Loucy (cell line): ENCODE measurements around the gene ABHD2.

Experiments used
- H2AFZ ChIP-seq: fragments of 200-600 bp; sonication (generic); 2 replicates; pipeline ENCODE4 v1.6.0; 2016; ENCODE audit warnings: antibody characterized with exemption, mild to moderate bottlenecking, low read length, moderate library complexity
- H3F3A ChIP-seq: fragments of 200-600 bp; 2 replicates; pipeline ENCODE4 v1.6.0; 2016; ENCODE audit warnings: antibody characterized with exemption, low read depth, mild to moderate bottlenecking
- H3K27me3 ChIP-seq: fragments of 200-600 bp; sonication (generic); 2 replicates; pipeline ENCODE4 v1.6.1; 2014; ENCODE audit warnings: low read length, mild to moderate bottlenecking; ENCODE audit not compliant: insufficient read depth, poor library complexity, severe bottlenecking
- H3K36me3 ChIP-seq: fragments of 200-600 bp; sonication (generic); 2 replicates; pipeline ENCODE4 v1.6.1; 2016; ENCODE audit warnings: low read length; ENCODE audit not compliant: insufficient read depth
- H3K4me1 ChIP-seq: fragments of 200-600 bp; sonication (generic); 2 replicates; pipeline ENCODE4 v1.5.1; 2014; ENCODE audit warnings: low read length, mild to moderate bottlenecking; ENCODE audit not compliant: insufficient read depth, poor library complexity, severe bottlenecking
- H3K4me2 ChIP-seq: fragments of 200-600 bp; sonication (generic); 2 replicates; pipeline ENCODE4 v1.6.0; 2014; ENCODE audit warnings: antibody characterized with exemption, low read length, low read depth, mild to moderate bottlenecking; ENCODE audit not compliant: poor library complexity, severe bottlenecking
- H3K4me3 ChIP-seq: fragments of 200-600 bp; sonication (generic); 2 replicates; pipeline ENCODE4 v1.5.1; 2014; ENCODE audit warnings: low read length, mild to moderate bottlenecking, mixed read lengths; ENCODE audit not compliant: poor library complexity, severe bottlenecking
- H3K79me2 ChIP-seq: fragments of 200-600 bp; sonication (generic); 2 replicates; pipeline ENCODE4 v1.6.1; 2014; ENCODE audit warnings: low read length; ENCODE audit not compliant: insufficient read depth
- H3K9ac ChIP-seq: fragments of 200-600 bp; sonication (generic); 2 replicates; pipeline ENCODE4 v1.6.0; 2014; ENCODE audit warnings: mild to moderate bottlenecking, low read depth, low read length, moderate library complexity; ENCODE audit not compliant: poor library complexity, severe bottlenecking
- H3K9me2 ChIP-seq: fragments of 200-600 bp; sonication (generic); replicated peaks from 2 replicates; pipeline ENCODE4 v1.6.1; 2016; ENCODE audit warnings: low read depth, low read length, mixed read lengths
- H3K9me3 ChIP-seq: fragments of 200-600 bp; sonication (generic); 2 replicates; pipeline ENCODE4 v1.6.1; 2014; ENCODE audit warnings: mild to moderate bottlenecking, antibody characterized with exemption, low read length, low read depth; ENCODE audit not compliant: insufficient read depth
- H4K20me1 ChIP-seq: fragments of 200-600 bp; sonication (generic); 2 replicates; pipeline ENCODE4 v1.6.0; 2014; ENCODE audit warnings: antibody characterized with exemption, low read length, mild to moderate bottlenecking; ENCODE audit not compliant: insufficient read depth, poor library complexity, severe bottlenecking
- CTCF ChIP-seq: fragments of 200-600 bp; sonication (generic); conservative IDR thresholded peaks from 2 replicates; pipeline ENCODE4 v1.5.1; 2014; ENCODE audit warnings: mild to moderate bottlenecking, antibody characterized with exemption, low read length
- EZH2phosphoT487 ChIP-seq: fragments of 200-600 bp; IDR thresholded peaks from 2 replicates; pipeline ENCODE4 v1.6.1; 2018; ENCODE audit warnings: antibody characterized with exemption, mild to moderate bottlenecking, moderate library complexity, borderline replicate concordance

The ABHD2 gene

DNA sequence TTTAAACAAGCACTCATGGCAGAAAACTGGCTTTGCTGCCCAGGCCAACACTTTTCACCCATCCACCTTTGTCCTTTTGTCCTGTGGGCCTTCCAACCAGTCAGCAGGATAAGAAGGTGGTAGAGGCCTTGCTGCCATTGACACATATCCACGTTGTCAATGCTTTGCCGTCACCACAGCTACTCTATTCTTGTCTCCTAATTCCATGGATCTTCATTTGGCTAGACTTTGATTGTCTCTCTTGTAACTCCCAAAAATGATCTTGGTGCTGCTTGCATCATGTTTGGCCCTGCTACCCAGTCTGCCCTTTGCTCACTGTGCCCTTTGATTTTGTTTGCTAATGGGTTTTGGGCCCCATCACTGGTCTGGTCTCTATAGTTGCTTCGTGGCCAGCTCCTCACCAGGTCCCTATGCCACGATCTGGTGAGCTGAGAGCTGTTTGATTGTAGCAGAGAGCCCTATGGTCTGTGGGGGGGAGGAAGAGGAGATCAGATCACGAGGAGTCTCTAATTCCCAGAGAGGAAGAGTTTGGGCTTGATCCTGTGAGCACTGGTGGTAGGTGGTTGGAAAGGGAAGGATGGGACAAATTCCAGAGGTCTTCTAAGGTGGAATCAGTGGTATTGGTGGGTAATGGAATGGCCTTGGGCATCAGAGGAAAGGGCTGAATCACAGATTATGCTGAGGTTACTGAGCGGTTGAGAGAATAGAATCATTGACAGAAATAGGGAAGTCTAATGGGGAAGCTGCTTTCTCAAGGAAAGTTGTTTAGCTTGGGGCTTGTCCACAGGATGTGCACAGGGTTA, 40.3 kb downstream of the ABHD2 start:
- no peak overlapping the region for H3K4me3 ChIP-seq
- no peak overlapping the region for H2AFZ ChIP-seq
- TF ChIP-seq EZH2phosphoT487 = no peak
- TF ChIP-seq CTCF = no peak
- no peaks in the 10 kb centered on the region for H3K9me2 ChIP-seq
- no peaks in the 10 kb centered on the region for H3K9me3 ChIP-seq
- no peak overlapping the region for H3K4me2 ChIP-seq
- H3K9ac ChIP-seq = no peak overlapping the region
- H3K4me1 ChIP-seq = peaks cover 45% of the 10 kb centered on the region
- H3K36me3 ChIP-seq = peaks cover 39% of the 10 kb centered on the region; the same call in 1 of the 2 replicates
- H3K79me2 ChIP-seq = no peaks in the 10 kb centered on the region
- H3K27me3 ChIP-seq = no peaks in the 10 kb centered on the region
- peaks cover 9% of the 10 kb centered on the region; the same call in 1 of the 2 replicates for H3F3A ChIP-seq
- no peaks in the 10 kb centered on the region for H4K20me1 ChIP-seq

DNA sequence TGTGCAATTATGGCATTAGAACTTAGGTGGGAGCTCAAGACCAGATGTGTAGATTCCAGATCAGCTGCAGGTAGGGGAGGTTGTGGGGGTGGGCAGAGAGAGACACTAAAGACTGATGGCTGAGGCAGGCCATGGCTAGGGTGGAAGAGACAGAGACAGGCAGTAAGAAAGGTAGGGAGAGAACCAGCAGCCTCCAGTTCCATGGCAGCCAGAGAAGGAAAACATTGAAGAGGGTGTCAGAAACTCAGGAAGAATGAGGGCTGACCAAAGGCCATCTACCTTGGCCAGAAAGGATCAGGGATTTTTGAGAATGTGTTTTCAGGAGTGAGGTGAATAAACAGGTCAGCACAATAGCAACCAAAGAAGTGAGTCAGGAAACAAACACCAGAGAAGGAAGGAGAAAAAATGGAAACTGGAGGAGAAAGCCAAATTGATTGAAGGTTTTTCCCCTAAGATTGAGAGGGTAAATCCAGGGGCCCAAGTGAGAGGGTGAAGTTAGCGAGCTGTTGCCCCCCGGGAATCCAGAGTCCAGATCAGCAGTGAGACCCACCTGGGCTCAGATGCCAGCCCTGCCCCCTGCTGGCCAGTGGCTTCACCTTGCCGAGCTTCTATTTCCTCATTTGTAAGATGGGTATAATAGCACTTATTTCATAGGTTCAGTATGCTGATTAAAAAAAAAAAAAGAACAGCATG, 41.0 kb downstream of the ABHD2 start:
- Histone ChIP-seq H3F3A (peaks cover 9% of the 10 kb centered on the region; the same call in 1 of the 2 replicates), H3K4me3 (no peak overlapping the region), H3K4me2 (no peak overlapping the region), H4K20me1 (no peaks in the 10 kb centered on the region), H3K4me1 (peaks cover 50% of the 10 kb centered on the region), H3K27me3 (no peaks in the 10 kb centered on the region), H3K9me2 (no peaks in the 10 kb centered on the region), H3K36me3 (peaks cover 34% of the 10 kb centered on the region; the same call in 1 of the 2 replicates), H3K79me2 (no peaks in the 10 kb centered on the region), H3K9ac (no peak overlapping the region), H2AFZ (no peak overlapping the region), H3K9me3 (no peaks in the 10 kb centered on the region)
- TF ChIP-seq CTCF (peak; percentile 97), EZH2phosphoT487 (no peak)

GRCh38 chr15:89129816-89130134, 41.5 kb downstream of the ABHD2 start:
- H3K4me3 ChIP-seq = no peak overlapping the region
- H3K9me2 ChIP-seq = no peaks in the 10 kb centered on the region
- peaks cover 34% of the 10 kb centered on the region; the same call in 1 of the 2 replicates for H3K36me3 ChIP-seq

More at GRCh38 chr15:89129816-89130134, 41.5 kb downstream of the ABHD2 start:
- TF ChIP-seq CTCF = no peak
- TF ChIP-seq EZH2phosphoT487 = no peak
- no peaks in the 10 kb centered on the region for H3K27me3 ChIP-seq
- peaks cover 9% of the 10 kb centered on the region; the same call in 1 of the 2 replicates for H3F3A ChIP-seq
- no peaks in the 10 kb centered on the region for H3K9me3 ChIP-seq
- H3K9ac ChIP-seq = no peak overlapping the region
- no peaks in the 10 kb centered on the region for H4K20me1 ChIP-seq
- H2AFZ ChIP-seq = no peak overlapping the region
- H3K4me2 ChIP-seq = peak overlapping the region; percentile 46
- H3K79me2 ChIP-seq = no peaks in the 10 kb centered on the region
- H3K4me1 ChIP-seq = peaks cover 52% of the 10 kb centered on the region
